Measurements from ENCODE around the gene OR8D2.
"Not testable (repeated sequence)": the region's sequence is repeated elsewhere in the genome, so short reads cannot be mapped to it uniquely, and the experiment has no call there.

The OR8D2 gene

DNA sequence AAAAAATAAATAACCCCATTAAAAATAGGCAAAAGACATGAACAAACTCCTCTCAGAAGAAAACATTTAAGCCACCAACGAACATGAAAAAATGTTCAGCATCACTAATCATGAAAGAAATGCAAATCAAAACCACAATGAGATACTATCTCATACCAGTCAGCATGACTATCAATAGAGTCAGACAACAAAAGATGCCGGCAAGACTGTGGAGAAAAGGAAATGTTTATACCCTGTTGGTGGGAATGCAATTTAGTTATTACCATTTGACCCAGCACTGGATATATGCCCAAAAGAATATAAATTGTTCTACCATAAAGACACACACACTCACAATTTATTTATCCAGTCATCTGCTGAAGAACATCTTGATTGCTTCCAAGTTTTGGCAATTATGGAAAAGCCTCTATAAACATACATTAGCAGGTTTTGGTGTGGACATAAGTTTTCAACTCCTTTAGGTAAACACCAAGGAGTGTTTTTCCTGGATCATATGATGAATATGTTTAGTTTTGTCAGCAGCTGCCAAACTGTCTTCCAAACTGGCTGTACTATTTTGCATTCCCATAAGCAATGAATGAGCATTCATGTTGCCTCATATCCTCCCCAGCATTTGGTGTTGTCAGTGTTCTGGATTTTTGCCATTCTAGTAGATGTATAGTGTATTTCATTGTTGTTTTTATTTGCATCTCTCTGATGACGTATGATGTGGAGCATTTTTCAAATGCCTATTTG lies 34.2 kb downstream of the OR8D2 start:
- DNase-seq (ENCODE audit: low read depth): no peak

DNA sequence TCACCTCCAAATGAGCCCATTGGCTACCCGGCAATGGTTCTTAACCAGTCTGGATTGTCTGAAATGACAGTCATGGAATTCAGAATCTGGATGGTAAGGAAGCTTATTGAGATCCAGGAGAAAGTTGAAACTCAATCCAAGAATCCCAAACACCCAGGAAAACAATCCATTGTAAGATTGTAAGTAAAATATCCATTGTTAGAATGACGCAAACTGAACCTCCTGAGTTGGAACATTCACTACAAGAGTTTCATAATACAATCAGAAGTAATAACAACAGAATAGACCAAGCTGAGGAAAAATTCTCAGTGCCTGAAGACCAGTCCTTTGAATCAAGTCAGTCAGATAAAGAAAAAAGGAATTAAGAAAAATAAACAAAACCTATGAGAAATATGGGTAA lies 41.7 kb downstream of the OR8D2 start:
- DNase-seq (ENCODE audit: low read depth): no peak

DNA sequence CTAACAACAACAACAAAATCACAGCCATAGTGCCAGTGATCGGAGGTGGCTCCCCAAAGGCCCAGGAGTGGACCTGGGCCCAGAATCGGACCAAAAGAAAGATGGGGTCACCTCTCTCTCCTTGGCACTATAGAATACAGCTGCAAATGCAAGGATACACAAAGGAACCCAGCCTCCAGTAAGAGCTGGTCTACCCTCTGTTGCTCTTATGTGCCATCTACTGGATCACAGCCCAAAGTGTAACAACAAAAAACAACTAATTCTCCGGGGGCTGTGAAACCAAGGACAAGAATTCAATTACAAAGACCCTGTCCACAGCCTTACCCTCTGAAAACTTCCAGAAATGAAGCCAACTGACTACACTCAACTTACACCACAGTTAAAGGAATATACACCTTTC lies 42.2 kb downstream of the OR8D2 start:
- no peak for DNase-seq (ENCODE audit: low read depth)

DNA sequence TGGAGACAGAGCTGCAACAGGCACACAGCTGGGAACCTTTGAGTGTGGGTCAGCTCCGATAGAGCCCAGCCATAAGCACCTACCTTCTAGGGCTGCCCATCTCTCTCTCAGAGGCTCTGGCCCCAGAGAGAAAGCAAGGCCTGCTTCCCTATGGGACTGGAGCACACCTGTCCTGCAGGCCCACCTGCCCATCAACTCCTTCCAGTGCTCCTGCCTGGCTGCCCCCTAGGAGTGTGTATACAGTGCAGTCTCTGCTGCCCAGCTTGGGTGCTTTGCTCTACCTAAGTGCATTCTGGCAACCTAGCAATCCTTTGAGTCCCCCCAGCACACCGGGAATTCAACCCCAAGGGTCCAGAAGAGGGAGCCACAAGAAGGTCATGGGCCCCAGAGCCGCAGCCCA lies 42.8 kb downstream of the OR8D2 start:
- no peak for DNase-seq (ENCODE audit: low read depth)

DNA sequence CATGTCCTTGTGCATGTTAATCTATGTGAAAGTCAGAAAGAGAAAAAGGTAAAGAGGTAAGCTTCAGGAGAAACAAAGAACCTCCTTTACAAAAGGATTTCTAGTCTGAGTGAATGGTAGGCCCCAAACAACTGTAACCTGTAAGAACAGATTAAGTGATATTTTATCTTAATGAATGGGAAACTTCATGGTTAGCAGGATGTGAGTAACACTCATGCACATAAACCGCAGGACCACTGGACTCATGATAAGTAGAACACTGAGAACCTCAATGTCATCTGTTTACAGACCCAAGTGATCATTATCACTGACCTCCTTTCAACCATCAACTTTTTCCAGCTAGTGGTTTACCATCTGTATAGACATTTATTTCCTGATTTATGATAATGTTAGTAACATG lies 43.9 kb downstream of the OR8D2 start:
- no peak for DNase-seq (ENCODE audit: low read depth)

DNA sequence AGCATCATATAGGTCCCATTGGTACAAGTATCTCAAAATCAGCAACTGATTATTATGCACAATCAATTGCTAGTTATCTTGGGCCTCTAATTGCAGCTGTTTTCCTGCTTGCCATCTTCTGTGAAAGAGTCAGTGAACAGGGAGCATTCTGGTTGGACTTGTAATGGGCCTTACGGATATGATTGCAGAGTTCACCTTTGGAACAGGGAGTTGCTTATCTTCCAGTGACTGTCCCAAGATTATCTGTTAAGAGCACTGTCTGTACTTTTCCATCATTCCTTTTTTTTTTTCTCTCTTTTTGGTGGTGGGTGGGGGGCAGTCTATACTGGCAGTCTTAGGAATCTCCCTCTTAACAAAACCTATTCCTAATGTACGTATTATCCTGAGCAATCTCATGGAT lies 46.0 kb downstream of the OR8D2 start:
- no peak for DNase-seq (ENCODE audit: low read depth)

DNA sequence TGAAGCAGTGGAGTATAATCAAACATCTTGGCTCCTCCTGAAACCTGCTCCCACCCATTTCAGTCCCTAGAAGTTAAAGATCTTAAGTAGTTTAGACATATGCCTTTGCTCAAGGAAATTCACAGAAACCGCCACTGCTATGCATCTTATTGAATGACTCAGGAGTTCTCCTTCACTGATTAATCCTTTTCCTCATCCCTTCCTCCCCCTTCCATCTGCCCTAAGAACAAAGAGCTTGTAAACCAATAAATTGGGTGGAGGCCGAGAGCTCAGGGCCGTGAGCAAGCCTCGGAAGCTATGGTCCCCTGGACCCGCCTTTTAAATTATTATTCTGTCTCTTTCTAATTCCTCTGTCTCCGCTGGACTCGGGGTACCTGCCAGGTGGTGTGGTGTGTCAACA lies 49.1 kb downstream of the OR8D2 start:
- DNase-seq (ENCODE audit: low read depth): not testable (repeated sequence)

All from activated T-cell treated with anti-CD3 and anti-CD28 coated beads for 1 hour (primary cell).